KBM-7 (cell line): ENCODE data around the gene TEAD4.

Source experiments
- DNase-seq: peaks from one replicate; pipeline ENCODE4 v3.0.0-alpha.2; 2015
- in situ Hi-C: fragments of 300-500 bp; cut with MboI; formaldehyde crosslinking; loops from 2 replicates; pipeline ENCODE4 v1.14.3; 2020; ENCODE audit warnings: low sequenced_read_pairs, low pct_unique_long_range_greater_than_20kb, mixed read lengths

Gene TEAD4

GRCh38 chr12:3041558-3042164 lies 82.5 kb downstream of the TEAD4 start:
- in situ Hi-C loops, result no loop called here
- peak; percentile 83 for DNase-seq

GRCh38 chr12:3042394-3042793 lies 83.2 kb downstream of the TEAD4 start:
- DNase-seq, result no peak
- in situ Hi-C loops, result no loop called here

- in situ Hi-C loops, result no loop called here
- DNase-seq, result no peak
Measured at GRCh38 chr12:3042826-3043225, 83.6 kb downstream of the TEAD4 start.

GRCh38 chr12:3043406-3043805 lies 84.2 kb downstream of the TEAD4 start:
- DNase-seq, result no peak
- in situ Hi-C loops, result no loop called here

GRCh38 chr12:3044141-3044630 lies 85.0 kb downstream of the TEAD4 start:
- in situ Hi-C loops, result no loop called here

GRCh38 chr12:3045494-3045893 lies 86.3 kb downstream of the TEAD4 start:
- in situ Hi-C loops, result no loop called here
- DNase-seq, result no peak

More at GRCh38 chr12:3044141-3044630, 85.0 kb downstream of the TEAD4 start:
- no peak for DNase-seq

GRCh38 chr12:3045989-3046388 lies 86.8 kb downstream of the TEAD4 start:
- DNase-seq, result no peak
- in situ Hi-C loops, result no loop called here

GRCh38 chr12:3046441-3047200 lies 87.4 kb downstream of the TEAD4 start:
- in situ Hi-C loops, result no loop called here
- DNase-seq, result no peak

- in situ Hi-C loops, result no loop called here
- no peak for DNase-seq
Measured at GRCh38 chr12:3047961-3048360, 88.8 kb downstream of the TEAD4 start.

GRCh38 chr12:3048540-3048939 lies 89.3 kb downstream of the TEAD4 start:
- in situ Hi-C loops, result no loop called here
- no peak for DNase-seq

- in situ Hi-C loops, result no loop called here
- DNase-seq, result no peak
Measured at GRCh38 chr12:3049176-3049575, 90.0 kb downstream of the TEAD4 start.

GRCh38 chr12:3049611-3050249 lies 90.5 kb downstream of the TEAD4 start:
- in situ Hi-C loops, result no loop called here
- DNase-seq, result peak; percentile 47

GRCh38 chr12:3054374-3054773 lies 95.2 kb downstream of the TEAD4 start:
- DNase-seq, result no peak
- in situ Hi-C loops, result no loop called here

- in situ Hi-C loops, result no loop called here
- DNase-seq, result no peak
Measured at GRCh38 chr12:3055026-3055703, 96.0 kb downstream of the TEAD4 start.

- DNase-seq, result no peak
- in situ Hi-C loops, result no loop called here
Measured at GRCh38 chr12:3055704-3056467, 96.7 kb downstream of the TEAD4 start.

- in situ Hi-C loops, result no loop called here
- DNase-seq, result no peak
Measured at GRCh38 chr12:3061059-3061458, 101.9 kb downstream of the TEAD4 start.

GRCh38 chr12:3061501-3062215 lies 102.5 kb downstream of the TEAD4 start:
- no peak for DNase-seq
- in situ Hi-C loops, result no loop called here

- DNase-seq, result no peak
- in situ Hi-C loops, result no loop called here
Measured at GRCh38 chr12:3065300-3065699, 106.1 kb downstream of the TEAD4 start.
